Mucosa of descending colon (tissue), 3 donors: ENCODE results near the gene LAMA2. TPM values are rescaled to one million over a fixed set of nuclear protein-coding genes. Genes with fewer than 3 reads are reported as not detected.

Experiments
- ATAC-seq: fragments of 200-7000 bp; cut with Tn5 transposase; one replicate; pipeline ENCODE4 v1.9.1; 2020; ENCODE audit warnings: mild to moderate bottlenecking, moderate library complexity
- DNase-seq, 3 donors: peaks; one replicate each; pipeline ENCODE4 v3.0.0-alpha.2; 2020
- H3K36me3 ChIP-seq: fragments of 200-600 bp; one replicate; pipeline ENCODE4 v1.8.0; 2021; ENCODE audit warnings: low read depth, mild to moderate bottlenecking
- H3K4me1 ChIP-seq: fragments of 200-600 bp; one replicate; pipeline ENCODE4 v1.8.0; 2021; ENCODE audit warnings: low read depth, mild to moderate bottlenecking
- H3K4me3 ChIP-seq: fragments of 200-600 bp; one replicate; pipeline ENCODE4 v1.8.0; 2021; ENCODE audit warnings: mild to moderate bottlenecking
- H3K9me3 ChIP-seq: fragments of 200-600 bp; one replicate; pipeline ENCODE4 v1.8.0; 2021; ENCODE audit warnings: mild to moderate bottlenecking
- CTCF ChIP-seq: fragments of 200-600 bp; IDR thresholded peaks from one replicate; pipeline ENCODE4 v1.8.0; 2022; ENCODE audit warnings: antibody characterized with exemption, mild to moderate bottlenecking
- intact Hi-C, 2 donors: fragments of 100-400 bp; cut with DNase I in 1 of 2; cut with micrococcal nuclease in 1 of 2; formaldehyde crosslinking; loops; one replicate each; pipeline versions ENCODE4 v1.11.0 to v1.11.1; 2022; cut with DNase I, micrococcal nuclease
- total RNA-seq, 3 donors: library from RNA; stranded (reverse); fragmentation: NEBNext Ultra II Directional in 2 of 3; extraction: Animal tissue kit (Norgen Biotek cat#: 25700) in 2 of 3; gene quantifications; one replicate each; pipeline versions ENCODE4 v1.2.1 to v1.2.4, GENCODE V29; 2021 to 2023
- donor health status: DM: no; HTN: no; CAD: no; lungs with moderate emphysema.
- donor health status: DM: no; HTN: no; CAD: no.
- donor health status: DM: no; HTN: yes; CAD: no.

LAMA2 gene
- total RNA-seq, 3 donors from 2014 or later: 3.6 to 29.4 (median 18.4) TPM

- Histone ChIP-seq H3K9me3 (no peaks in the 10 kb centered on the region), H3K4me3 (no peak overlapping the region), H3K36me3 (no peaks in the 10 kb centered on the region), H3K4me1 (no peaks in the 10 kb centered on the region)
- ATAC-seq (no peak), DNase-seq (no peak)
- no peak for TF ChIP-seq CTCF
- intact Hi-C loops: no loop called here
These were observed 606.4 kb downstream of the LAMA2 start for GRCh38 chr6:129489215-129489765.

DNA sequence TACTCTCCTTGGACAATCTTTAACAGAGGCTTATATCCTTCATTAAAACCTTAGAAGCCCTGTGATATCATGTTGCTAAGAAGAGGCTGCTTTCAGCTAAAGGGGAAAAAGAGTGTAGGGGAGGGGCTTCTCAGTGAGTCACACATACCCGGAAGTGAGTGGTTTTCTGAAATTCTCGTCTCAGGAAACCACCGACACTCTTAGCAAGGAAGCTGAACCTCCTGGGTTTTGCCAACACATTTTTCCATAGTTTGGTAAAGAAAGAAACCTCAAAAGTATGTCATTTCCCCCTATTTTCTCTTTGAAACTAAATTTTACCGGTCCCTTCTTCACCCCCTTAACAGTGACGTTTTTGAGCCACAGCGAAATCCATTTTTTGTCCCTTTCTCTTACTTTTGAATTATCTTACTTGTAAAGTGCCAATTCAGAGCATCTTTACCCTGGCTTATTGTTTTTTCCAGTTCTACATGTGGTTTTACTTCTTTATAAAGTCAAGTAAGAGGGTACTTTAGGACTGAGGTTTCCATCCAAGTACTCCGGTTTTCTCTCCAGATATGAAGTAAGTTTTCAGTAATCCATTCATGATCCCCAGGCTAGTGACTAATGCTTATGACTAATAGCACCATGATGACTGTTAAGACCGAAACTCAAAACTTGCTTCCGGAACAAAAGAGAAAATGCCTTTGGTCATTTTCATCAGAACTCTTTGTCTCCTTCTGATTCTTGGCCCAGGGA lies 607.8 kb downstream of the LAMA2 start:
- H3K36me3 ChIP-seq: no peaks in the 10 kb centered on the region
- H3K4me1 ChIP-seq: no peaks in the 10 kb centered on the region
- H3K4me3 ChIP-seq: no peak overlapping the region
- no peaks in the 10 kb centered on the region for H3K9me3 ChIP-seq
- DNase-seq (peak in 1 of 3 donors; percentile 44), ATAC-seq (peak; percentile 91)
- no peak for TF ChIP-seq CTCF
- intact Hi-C loops: loop anchor here in 1 of 2 donors (10.0 kb wide), 1 partner anchor 74 kb away; no protein-coding TSS in a partner anchor

- ATAC-seq: peak; percentile 14
- no peaks in the 10 kb centered on the region for H3K4me1 ChIP-seq
- intact Hi-C loops: loop anchor here in 1 of 2 donors (10.0 kb wide), 1 partner anchor 73 kb away; no protein-coding TSS in a partner anchor
These were observed 608.5 kb downstream of the LAMA2 start for GRCh38 chr6:129491436-129491835.

GRCh38 chr6:129492260-129492659 lies 609.3 kb downstream of the LAMA2 start:
- intact Hi-C loops: loop anchor here in 1 of 2 donors (10.0 kb wide), 1 partner anchor 73 kb away; no protein-coding TSS in a partner anchor
- H3K9me3 ChIP-seq: no peaks in the 10 kb centered on the region
- DNase-seq: no peak
- ATAC-seq: no peak
- H3K36me3 ChIP-seq: no peaks in the 10 kb centered on the region
- TF ChIP-seq CTCF: no peak
- H3K4me3 ChIP-seq: no peak overlapping the region
- H3K4me1 ChIP-seq: no peaks in the 10 kb centered on the region

More at GRCh38 chr6:129491436-129491835, 608.5 kb downstream of the LAMA2 start:
- Histone ChIP-seq H3K4me3 (no peak overlapping the region), H3K36me3 (no peaks in the 10 kb centered on the region), H3K9me3 (no peaks in the 10 kb centered on the region)
- no peak for DNase-seq
- TF ChIP-seq CTCF: no peak

DNA sequence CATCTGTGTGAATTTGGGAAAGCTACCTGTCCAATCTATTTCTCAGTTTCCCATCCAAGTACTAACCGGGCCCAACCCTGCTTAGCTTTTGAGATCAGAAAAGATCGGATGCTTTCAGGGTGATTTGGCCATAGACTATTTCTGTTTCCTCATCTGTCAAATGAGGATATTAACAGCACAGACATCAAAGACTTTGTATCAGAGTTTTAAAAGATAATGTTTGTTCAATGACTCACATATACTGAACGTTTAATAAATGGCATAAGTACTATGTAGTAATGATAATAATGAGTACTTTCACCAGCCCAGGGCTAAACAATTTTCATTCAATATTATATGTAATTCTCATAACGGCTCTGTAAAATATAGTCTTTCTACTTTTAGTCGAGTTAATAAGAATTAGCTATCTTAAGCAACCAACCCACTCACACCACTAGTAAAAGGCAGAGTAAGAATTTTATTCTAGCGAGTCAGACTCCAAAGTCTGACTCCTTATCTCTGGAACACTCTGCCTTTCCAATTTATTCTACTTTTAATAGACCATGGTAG lies 610.5 kb downstream of the LAMA2 start:
- no peaks in the 10 kb centered on the region for H3K4me1 ChIP-seq
- no peaks in the 10 kb centered on the region for H3K9me3 ChIP-seq
- ATAC-seq (no peak), DNase-seq (no peak)
- TF ChIP-seq CTCF: no peak
- intact Hi-C loops: loop anchor here in 1 of 2 donors (10.0 kb wide), 1 partner anchor 71 kb away; no protein-coding TSS in a partner anchor
- H3K4me3 ChIP-seq: no peak overlapping the region
- no peaks in the 10 kb centered on the region for H3K36me3 ChIP-seq
